Mesothelial cell of epicardium (in vitro differentiated cells): Measurements from ENCODE around the gene KCNB1. TPM values are rescaled to one million over a fixed set of nuclear protein-coding genes. Genes with fewer than 3 reads are reported as not detected.

ENCODE experiments used
- DNase-seq, 2 experiments: peaks; one replicate each; pipeline ENCODE4 v3.0.0; 2021; ENCODE audit warnings: low spot score in 2 of 2; ENCODE audit not compliant: unreplicated experiment in 2 of 2
- H3K27ac Mint-ChIP-seq: 2 replicates; pipeline ENCODE4 v1.8.0; 2021; ENCODE audit warnings: mixed read lengths
- H3K27me3 Mint-ChIP-seq: 2 replicates; pipeline ENCODE4 v1.8.0; 2021; ENCODE audit warnings: low read depth, mixed read lengths
- H3K36me3 Mint-ChIP-seq: 2 replicates; pipeline ENCODE4 v1.8.0; 2021; ENCODE audit warnings: mixed read lengths
- H3K4me1 Mint-ChIP-seq: 2 replicates; pipeline ENCODE4 v1.8.0; 2021; ENCODE audit warnings: mixed read lengths
- H3K4me3 Mint-ChIP-seq: 2 replicates; pipeline ENCODE4 v1.8.0; 2021; ENCODE audit warnings: mild to moderate bottlenecking, moderate library complexity, mixed read lengths
- H3K9me3 Mint-ChIP-seq: 2 replicates; pipeline ENCODE4 v1.8.0; 2021; ENCODE audit warnings: mixed read lengths
- total RNA-seq: library from RNA; stranded (reverse); gene quantifications from 3 replicates; pipeline ENCODE4 v1.2.1, GENCODE V29; 2021
- TF ChIP-seq, protein P1 (sequence below): fragments of 200-600 bp; sonication (generic); IDR thresholded peaks from one replicate; pipeline ENCODE4 v1.5.0; 2021; ENCODE audit warnings: antibody characterized with exemption; ENCODE audit not compliant: unreplicated experiment

The KCNB1 gene
- total RNA-seq, 1 donor from 2014 or later: 0.51 TPM

DNA sequence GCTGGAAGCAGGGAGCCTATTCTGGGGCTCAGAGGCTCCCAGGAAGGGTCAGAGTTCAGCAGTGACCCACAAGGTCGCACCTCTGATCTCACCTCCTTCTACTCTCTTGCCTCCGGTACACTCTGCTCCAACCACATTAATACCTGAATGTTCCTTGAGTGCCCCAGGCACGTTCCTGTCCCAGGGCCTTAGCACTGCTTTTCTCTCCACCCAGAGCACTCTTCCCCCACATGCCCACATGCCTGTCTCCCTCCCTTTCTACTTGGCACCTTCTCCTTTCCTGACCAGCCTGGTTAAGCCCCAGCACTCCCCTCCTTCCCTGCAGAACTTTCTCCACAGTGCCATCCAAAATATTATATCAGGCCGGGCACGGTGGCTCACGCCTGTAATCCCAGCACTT, 13.4 kb downstream of the KCNB1 start:
- Mint-ChIP-seq H3K36me3 (no peaks in the 10 kb centered on the region), H3K27ac (no peak overlapping the region), H3K4me3 (no peak overlapping the region), H3K9me3 (no peaks in the 10 kb centered on the region), H3K27me3 (peaks cover 66% of the 10 kb centered on the region), H3K4me1 (no peaks in the 10 kb centered on the region)
- DNase-seq: no peak
- TF ChIP-seq, protein P1, sequence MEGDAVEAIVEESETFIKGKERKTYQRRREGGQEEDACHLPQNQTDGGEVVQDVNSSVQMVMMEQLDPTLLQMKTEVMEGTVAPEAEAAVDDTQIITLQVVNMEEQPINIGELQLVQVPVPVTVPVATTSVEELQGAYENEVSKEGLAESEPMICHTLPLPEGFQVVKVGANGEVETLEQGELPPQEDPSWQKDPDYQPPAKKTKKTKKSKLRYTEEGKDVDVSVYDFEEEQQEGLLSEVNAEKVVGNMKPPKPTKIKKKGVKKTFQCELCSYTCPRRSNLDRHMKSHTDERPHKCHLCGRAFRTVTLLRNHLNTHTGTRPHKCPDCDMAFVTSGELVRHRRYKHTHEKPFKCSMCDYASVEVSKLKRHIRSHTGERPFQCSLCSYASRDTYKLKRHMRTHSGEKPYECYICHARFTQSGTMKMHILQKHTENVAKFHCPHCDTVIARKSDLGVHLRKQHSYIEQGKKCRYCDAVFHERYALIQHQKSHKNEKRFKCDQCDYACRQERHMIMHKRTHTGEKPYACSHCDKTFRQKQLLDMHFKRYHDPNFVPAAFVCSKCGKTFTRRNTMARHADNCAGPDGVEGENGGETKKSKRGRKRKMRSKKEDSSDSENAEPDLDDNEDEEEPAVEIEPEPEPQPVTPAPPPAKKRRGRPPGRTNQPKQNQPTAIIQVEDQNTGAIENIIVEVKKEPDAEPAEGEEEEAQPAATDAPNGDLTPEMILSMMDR: no peak

DNA sequence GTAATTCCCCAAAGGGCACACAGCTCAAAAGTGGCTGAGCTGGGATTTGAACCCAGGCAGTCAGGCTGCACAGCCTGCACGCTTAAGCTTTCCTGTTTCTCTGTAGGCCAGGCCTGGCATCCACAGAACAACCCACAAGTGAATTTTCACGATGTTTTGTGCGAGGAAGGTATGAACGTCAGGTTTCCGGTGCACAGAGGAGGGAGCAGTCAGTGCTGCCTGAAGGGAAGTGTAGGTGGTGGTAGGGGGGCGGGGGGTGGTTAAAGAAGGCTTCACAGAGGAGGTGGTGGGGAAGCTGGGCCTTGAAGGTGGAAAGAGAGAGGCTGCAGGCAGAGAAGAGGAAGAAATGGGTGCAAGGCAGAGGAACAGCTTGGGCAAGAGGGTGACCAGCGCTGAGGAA, 14.1 kb downstream of the KCNB1 start:
- H3K27me3 Mint-ChIP-seq: peaks cover 65% of the 10 kb centered on the region
- no peak overlapping the region for H3K27ac Mint-ChIP-seq
- no peaks in the 10 kb centered on the region for H3K36me3 Mint-ChIP-seq
- H3K4me3 Mint-ChIP-seq: no peak overlapping the region
- H3K4me1 Mint-ChIP-seq: no peaks in the 10 kb centered on the region
- no peaks in the 10 kb centered on the region for H3K9me3 Mint-ChIP-seq
- TF ChIP-seq, protein P1: no peak
- DNase-seq: no peak

DNA sequence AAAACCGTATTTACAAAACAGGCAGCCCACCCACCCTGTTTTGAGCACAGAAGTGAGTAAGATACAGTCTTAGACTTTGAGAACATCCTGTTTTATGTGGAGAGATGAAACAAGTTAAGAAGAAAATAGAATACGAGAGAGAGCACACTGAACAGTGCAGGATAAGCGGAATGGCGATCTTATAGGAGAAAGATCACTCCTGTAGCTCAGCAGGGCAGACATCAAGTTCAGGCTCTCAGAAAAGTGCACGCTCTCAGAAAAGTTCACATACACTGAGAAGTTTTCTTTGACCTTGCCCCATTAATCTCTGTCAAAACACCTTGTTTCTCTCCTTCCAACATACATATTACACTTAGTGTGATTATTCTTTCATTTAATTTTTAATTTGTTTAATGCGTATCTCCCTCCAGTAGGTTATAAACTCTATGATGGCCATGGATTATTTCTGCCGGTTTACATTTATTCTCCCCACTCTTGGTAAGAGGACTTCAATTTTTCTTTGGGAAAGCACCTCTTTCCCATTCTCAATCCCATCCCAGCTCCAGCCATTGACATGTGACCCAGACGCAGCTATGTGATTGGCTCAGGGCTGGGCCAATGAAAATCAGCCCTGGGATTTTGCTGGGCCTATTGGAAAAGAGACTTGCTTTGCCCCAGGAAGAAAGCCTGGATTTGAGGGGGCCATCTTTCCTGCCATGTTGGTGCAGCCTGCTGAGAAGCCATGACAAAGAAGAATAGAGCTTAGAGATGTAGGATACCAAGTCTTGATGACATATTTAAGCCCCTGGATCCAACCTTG, 16.2 kb downstream of the KCNB1 start:
- TF ChIP-seq, protein P1: no peak

DNA sequence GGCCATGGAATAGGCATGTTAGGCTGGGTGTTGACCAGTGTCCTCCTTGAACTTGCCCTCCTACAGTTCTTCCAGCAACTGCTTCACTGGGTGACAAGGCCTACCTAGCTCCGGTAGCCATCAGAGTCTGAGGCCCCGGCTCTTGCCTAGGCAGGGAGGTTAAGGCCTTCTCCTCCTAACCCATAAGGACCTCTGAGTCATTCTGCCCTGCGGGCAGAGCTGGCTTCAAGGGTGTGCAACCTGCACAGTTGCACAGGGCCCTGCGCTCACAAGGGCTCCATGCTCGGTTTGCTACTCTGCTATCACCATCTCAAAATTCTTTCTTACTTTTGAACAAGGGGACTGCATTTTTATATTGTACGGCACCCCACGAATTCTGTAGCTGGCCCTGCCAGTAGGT, 17.9 kb downstream of the KCNB1 start:
- Mint-ChIP-seq H3K9me3 (no peaks in the 10 kb centered on the region), H3K4me1 (no peaks in the 10 kb centered on the region), H3K4me3 (no peak overlapping the region), H3K27me3 (peaks cover 45% of the 10 kb centered on the region), H3K27ac (no peak overlapping the region), H3K36me3 (no peaks in the 10 kb centered on the region)
- TF ChIP-seq, protein P1: no peak
- no peak for DNase-seq

More for the DNA sequence above, 16.2 kb downstream of the KCNB1 start:
- Mint-ChIP-seq H3K4me1 (no peaks in the 10 kb centered on the region), H3K27me3 (peaks cover 54% of the 10 kb centered on the region), H3K36me3 (no peaks in the 10 kb centered on the region), H3K4me3 (no peak overlapping the region), H3K9me3 (no peaks in the 10 kb centered on the region), H3K27ac (no peak overlapping the region)
- no peak for DNase-seq

DNA sequence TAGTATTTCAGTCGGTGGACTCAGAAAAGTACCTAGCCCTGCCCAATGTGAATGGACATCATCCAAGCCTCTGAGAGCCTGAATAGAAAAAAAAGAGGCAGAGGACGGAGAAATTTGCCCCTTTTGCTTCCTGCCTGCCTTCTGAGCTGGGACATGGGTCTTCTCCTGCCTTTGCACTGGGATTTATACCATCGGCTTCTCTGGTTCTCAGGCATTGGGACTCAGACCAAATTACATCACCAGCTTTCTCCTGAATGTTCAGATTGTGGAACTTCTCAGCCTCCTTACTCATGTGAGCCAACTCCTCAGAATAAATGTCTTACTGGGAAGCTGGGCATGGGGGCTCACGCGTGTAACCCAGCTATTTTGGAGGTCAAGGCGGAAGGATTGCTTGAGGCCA, 19.8 kb downstream of the KCNB1 start:
- H3K27ac Mint-ChIP-seq: no peak overlapping the region
- H3K4me3 Mint-ChIP-seq: no peak overlapping the region
- no peaks in the 10 kb centered on the region for H3K4me1 Mint-ChIP-seq
- TF ChIP-seq, protein P1: no peak
- no peaks in the 10 kb centered on the region for H3K36me3 Mint-ChIP-seq
- H3K27me3 Mint-ChIP-seq: peaks cover 43% of the 10 kb centered on the region
- no peaks in the 10 kb centered on the region for H3K9me3 Mint-ChIP-seq
- no peak for DNase-seq
